HG02970 (cell line): ENCODE results near the gene MYOCD.

Source experiments
- ATAC-seq: cut with Tn5 transposase; IDR thresholded peaks from one replicate; pipeline ENCODE4 v1.9.1; 2021; ENCODE audit warnings: mild to moderate bottlenecking, moderate library complexity, moderate number of reproducible peaks; ENCODE audit not compliant: unreplicated experiment, low FRiP score

The MYOCD gene

GRCh38 chr17:12693640-12694039 lies 27.9 kb downstream of the MYOCD start:
- ATAC-seq = no peak

- no peak for ATAC-seq
Observed at GRCh38 chr17:12706070-12706469, 40.4 kb downstream of the MYOCD start.

- ATAC-seq = no peak
Observed at GRCh38 chr17:12709063-12709462, 43.4 kb downstream of the MYOCD start.

- ATAC-seq = no peak
Observed at GRCh38 chr17:12712415-12712814, 46.7 kb downstream of the MYOCD start.

- ATAC-seq = no peak
Observed at GRCh38 chr17:12712941-12713340, 47.3 kb downstream of the MYOCD start.

- no peak for ATAC-seq
Observed at GRCh38 chr17:12719948-12720347, 54.3 kb downstream of the MYOCD start.

GRCh38 chr17:12721581-12721980 lies 55.9 kb downstream of the MYOCD start:
- no peak for ATAC-seq

- ATAC-seq = no peak
Observed at GRCh38 chr17:12722282-12722681, 56.6 kb downstream of the MYOCD start.

- no peak for ATAC-seq
Observed at GRCh38 chr17:12726131-12726530, 60.4 kb downstream of the MYOCD start.

GRCh38 chr17:12727076-12727760 lies 61.5 kb downstream of the MYOCD start:
- ATAC-seq = no peak

- no peak for ATAC-seq
Observed at GRCh38 chr17:12727881-12728280, 62.2 kb downstream of the MYOCD start.

GRCh38 chr17:12729086-12729485 lies 63.4 kb downstream of the MYOCD start:
- no peak for ATAC-seq

GRCh38 chr17:12730421-12730820 lies 64.7 kb downstream of the MYOCD start:
- no peak for ATAC-seq

GRCh38 chr17:12730931-12731521 lies 65.3 kb downstream of the MYOCD start:
- no peak for ATAC-seq

GRCh38 chr17:12731839-12732238 lies 66.1 kb downstream of the MYOCD start:
- ATAC-seq = no peak

GRCh38 chr17:12732366-12732765 lies 66.7 kb downstream of the MYOCD start:
- no peak for ATAC-seq

GRCh38 chr17:12734926-12735325 lies 69.2 kb downstream of the MYOCD start:
- no peak for ATAC-seq

- no peak for ATAC-seq
Observed at GRCh38 chr17:12735517-12735916, 69.8 kb downstream of the MYOCD start.

- no peak for ATAC-seq
Observed at GRCh38 chr17:12736526-12736925, 70.8 kb downstream of the MYOCD start.

- ATAC-seq = no peak
Observed at GRCh38 chr17:12737740-12738469, 72.2 kb downstream of the MYOCD start.

GRCh38 chr17:12738624-12739023 lies 72.9 kb downstream of the MYOCD start:
- ATAC-seq = no peak

GRCh38 chr17:12739500-12739899 lies 73.8 kb downstream of the MYOCD start:
- no peak for ATAC-seq
